Activated CD4-positive, CD25-positive, alpha-beta regulatory T cell (primary cell): ENCODE measurements around the gene MYLK.

Source experiments
- DNase-seq, 4 experiments: peaks; one replicate each; lab custom pipeline; 2025; lab: John Stamatoyannopoulos, UW

Gene MYLK

GRCh38 chr3:123695731-123696640 is 188.1 kb downstream of the MYLK start:
- DNase-seq, result no peak

- DNase-seq, result no peak
These were observed 189.0 kb downstream of the MYLK start for GRCh38 chr3:123695152-123695551.

- no peak for DNase-seq
These were observed 189.6 kb downstream of the MYLK start for GRCh38 chr3:123694366-123695087.

- DNase-seq, result no peak
These were observed 190.4 kb downstream of the MYLK start for GRCh38 chr3:123693584-123694190.

GRCh38 chr3:123692671-123693070 is 191.5 kb downstream of the MYLK start:
- no peak for DNase-seq

- no peak for DNase-seq
These were observed 192.1 kb downstream of the MYLK start for GRCh38 chr3:123692041-123692440.

- no peak for DNase-seq
These were observed 194.3 kb downstream of the MYLK start for GRCh38 chr3:123689831-123690230.

- DNase-seq, result no peak
These were observed 195.8 kb downstream of the MYLK start for GRCh38 chr3:123688241-123688747.

GRCh38 chr3:123687286-123687685 is 196.8 kb downstream of the MYLK start:
- DNase-seq, result no peak

- DNase-seq, result no peak
These were observed 197.9 kb downstream of the MYLK start for GRCh38 chr3:123686251-123686650.

GRCh38 chr3:123685780-123686179 is 198.4 kb downstream of the MYLK start:
- no peak for DNase-seq

GRCh38 chr3:123684636-123685035 is 199.5 kb downstream of the MYLK start:
- no peak for DNase-seq

- no peak for DNase-seq
These were observed 199.9 kb downstream of the MYLK start for GRCh38 chr3:123684209-123684608.

- DNase-seq, result no peak
These were observed 200.5 kb downstream of the MYLK start for GRCh38 chr3:123683505-123684154.

- no peak for DNase-seq
These were observed 201.2 kb downstream of the MYLK start for GRCh38 chr3:123682781-123683504.

GRCh38 chr3:123682302-123682701 is 201.8 kb downstream of the MYLK start:
- DNase-seq, result no peak

GRCh38 chr3:123679712-123680386 is 204.3 kb downstream of the MYLK start:
- DNase-seq, result no peak

- DNase-seq, result no peak
These were observed 206.0 kb downstream of the MYLK start for GRCh38 chr3:123678108-123678511.

- no peak for DNase-seq
These were observed 211.5 kb downstream of the MYLK start for GRCh38 chr3:123672429-123673146.

GRCh38 chr3:123670743-123671142 is 213.4 kb downstream of the MYLK start:
- DNase-seq, result no peak
